Liver (tissue), 9 donors: ENCODE data around the gene ZNF649. TPM values are rescaled to one million over a fixed set of nuclear protein-coding genes. Genes with fewer than 3 reads are reported as not detected.

Source experiments
- DNase-seq: peaks from one replicate; pipeline ENCODE4 v3.0.0-alpha.2; 2017; ENCODE audit warnings: low spot score
- H3K27ac ChIP-seq, 2 donors: one replicate each; pipeline ENCODE4 v1.7.0; 2013; ENCODE audit warnings: inconsistent platforms in 2 of 2, low read length in 2 of 2, control low read depth in 1 of 2, low read depth in 1 of 2, mild to moderate bottlenecking in 1 of 2
- H3K27me3 ChIP-seq, 4 donors: one replicate each; pipeline versions ENCODE4 v1.6.1 to v1.7.0; 2013; ENCODE audit warnings: low read length in 3 of 4, inconsistent platforms in 1 of 4, mild to moderate bottlenecking in 1 of 4, moderate library complexity in 1 of 4; ENCODE audit not compliant: control insufficient read depth in 4 of 4, insufficient read depth in 4 of 4
- H3K36me3 ChIP-seq, 4 donors: one replicate each; pipeline versions ENCODE4 v1.6.1 to v1.7.0; 2013; ENCODE audit warnings: low read length in 3 of 4, mild to moderate bottlenecking in 3 of 4, low read depth in 1 of 4, moderate library complexity in 1 of 4; ENCODE audit not compliant: control insufficient read depth in 4 of 4, insufficient read depth in 3 of 4
- H3K4me1 ChIP-seq, 4 donors: one replicate each; pipeline versions ENCODE4 v1.6.1 to v1.7.0; 2013; ENCODE audit warnings: low read length in 3 of 4, mild to moderate bottlenecking in 3 of 4, moderate library complexity in 1 of 4; ENCODE audit not compliant: control insufficient read depth in 4 of 4, insufficient read depth in 4 of 4
- H3K4me3 ChIP-seq, 3 donors: one replicate each; pipeline versions ENCODE4 v1.6.1 to v1.7.0; 2013; ENCODE audit warnings: low read length in 3 of 3, control low read depth in 1 of 3, low read depth in 1 of 3, mild to moderate bottlenecking in 1 of 3
- H3K9ac ChIP-seq, 2 donors: one replicate each; pipeline ENCODE4 v1.7.0; 2013; ENCODE audit warnings: low read length in 2 of 2, mild to moderate bottlenecking in 2 of 2, moderate library complexity in 2 of 2, control low read depth in 1 of 2, low read depth in 1 of 2
- H3K9me3 ChIP-seq, 4 donors: one replicate each; pipeline versions ENCODE4 v1.6.1 to v1.7.0; 2013; ENCODE audit warnings: low read length in 3 of 4; ENCODE audit not compliant: control insufficient read depth in 4 of 4
- ATF3 ChIP-seq: IDR thresholded peaks from 2 replicates; pipeline ENCODE4 v1.6.1; 2016; ENCODE audit warnings: antibody characterized with exemption
- CTCF ChIP-seq: fragments of 150-350 bp; IDR thresholded peaks from 2 replicates; pipeline ENCODE4 v1.5.1; 2017; ENCODE audit warnings: improper control_type of control experiment, low read depth, low read length; ENCODE audit not compliant: missing input control
- EGR1 ChIP-seq, 2 donors: IDR thresholded peaks; 2 replicates each; pipeline ENCODE4 v1.6.1; 2016 to 2018; ENCODE audit warnings: antibody characterized with exemption in 2 of 2, low read depth in 2 of 2
- FOXA1 ChIP-seq: IDR thresholded peaks from 2 replicates; pipeline ENCODE4 v1.6.1; 2016; ENCODE audit warnings: antibody characterized with exemption
- GABPA ChIP-seq, 2 donors: IDR thresholded peaks in 1 of 2; conservative IDR thresholded peaks in 1 of 2; 2 replicates each; pipeline ENCODE4 v1.6.1; 2016; ENCODE audit warnings: antibody characterized with exemption in 2 of 2, mild to moderate bottlenecking in 1 of 2, moderate library complexity in 1 of 2
- HNF4A ChIP-seq, 2 donors: conservative IDR thresholded peaks; 2 replicates each; pipeline ENCODE4 v1.6.1; 2016; ENCODE audit warnings: antibody characterized with exemption in 2 of 2, mild to moderate bottlenecking in 2 of 2
- HNF4G ChIP-seq: IDR thresholded peaks from 2 replicates; pipeline ENCODE4 v1.6.1; 2016; ENCODE audit warnings: antibody characterized with exemption
- JUND ChIP-seq, 2 donors: IDR thresholded peaks; 2 replicates each; pipeline ENCODE4 v1.6.1; 2016; ENCODE audit warnings: antibody characterized with exemption in 2 of 2
- MAX ChIP-seq: IDR thresholded peaks from 2 replicates; pipeline ENCODE4 v1.6.1; 2016; ENCODE audit warnings: antibody characterized with exemption
- NR2F2 ChIP-seq: IDR thresholded peaks from 2 replicates; pipeline ENCODE4 v1.6.1; 2016; ENCODE audit warnings: antibody characterized with exemption
- RAD21 ChIP-seq, 2 donors: IDR thresholded peaks; 2 replicates each; pipeline ENCODE4 v1.6.1; 2016; ENCODE audit warnings: antibody characterized with exemption in 2 of 2, mild to moderate bottlenecking in 2 of 2
- REST ChIP-seq: IDR thresholded peaks from 2 replicates; pipeline ENCODE4 v1.6.1; 2016; ENCODE audit warnings: antibody characterized with exemption, mild to moderate bottlenecking
- RXRA ChIP-seq, 2 donors: IDR thresholded peaks; 2 replicates each; pipeline ENCODE4 v1.6.1; 2017 to 2018; ENCODE audit warnings: antibody characterized with exemption in 2 of 2, mild to moderate bottlenecking in 1 of 2
- SP1 ChIP-seq: IDR thresholded peaks from 2 replicates; pipeline ENCODE4 v1.6.1; 2018; ENCODE audit warnings: antibody characterized with exemption, mild to moderate bottlenecking
- YY1 ChIP-seq: IDR thresholded peaks from 2 replicates; pipeline ENCODE4 v1.6.1; 2016; ENCODE audit warnings: antibody characterized with exemption, mild to moderate bottlenecking
- ZBTB33 ChIP-seq: IDR thresholded peaks from 2 replicates; pipeline ENCODE4 v1.6.1; 2016; ENCODE audit warnings: antibody characterized with exemption
- WGBS: extraction: QIAGEN DNeasy Blood & Tissue Kit; methylation state at CpG from one replicate; pipeline ENCODE4 v1.1.7; 2013; 5-methylcytosine and 5-hydroxymethylcytosine counted together
- polyA plus RNA-seq, 2 donors: library from polyadenylated mRNA; stranded (reverse) in 1 of 2; unstranded in 1 of 2; fragments of 200-250 nt in 1 of 2; fragments of >200 nt in 1 of 2; fragmentation: Nextera tagmentation in 1 of 2; extraction: Ambion mirVana in 1 of 2; gene quantifications; one replicate each; pipeline versions ENCODE4 v1.2.1 to v1.2.3, GENCODE V29; 2013 to 2015
- total RNA-seq, 2 donors: library from RNA; depleted of rRNA; stranded (reverse); fragments of >200 nt; gene quantifications; one replicate each; pipeline ENCODE4 v1.2.3, GENCODE V29; 2014
- donor health status: healthy.
- donor health status: healthy.
- donor health status: healthy.
- donor health status: healthy.
- donor health status: healthy.

Gene ZNF649
- total RNA-seq (1 to 10 TPM; 4.2 to 5.0 TPM), polyA plus RNA-seq (1 to 10 TPM in 1 of 2 donors, under 1 TPM in 1; 0.83 to 1.9 TPM)

- Histone ChIP-seq H3K4me1 (peaks cover 2 to 9% (median 5%) of the 10 kb centered on the region in 4 donors), H3K27me3 (no peaks in the 10 kb centered on the region), H3K27ac (peak within 1 kb of the TSS; percentile 33 to 72), H3K36me3 (peaks cover 0 to 20% (median 14%) of the 10 kb centered on the region in 4 donors), H3K9ac (peak within 1 kb of the TSS; percentile 55 to 79), H3K9me3 (peaks cover 26 to 49% (median 31%) of the 10 kb centered on the region in 4 donors), H3K4me3 (peak within 1 kb of the TSS; percentile 85 to 91 (median 86))
- DNase-seq, result peak; percentile 80
- under 1% methylated on average over 43 of the region's 43 CpGs for WGBS
- TF ChIP-seq JUND (IDR thresholded peaks at IDR 0.05) (no peak), EGR1 (IDR thresholded peaks at IDR 0.05; ENCODE audit: low read depth in 2 of 2) (no peak), FOXA1 (no peak), GABPA (IDR thresholded peaks at IDR 0.05 in 1 of 2, conservative IDR thresholded peaks at IDR 0.05 in 1 of 2) (peak in 1 of 2 donors; percentile 72), YY1 (peak; percentile 100), ZBTB33 (peak; percentile 22), RXRA (IDR thresholded peaks at IDR 0.05) (peak in 1 of 2 donors; percentile 47), RAD21 (IDR thresholded peaks at IDR 0.05) (peak; percentile 36 to 38), HNF4G (no peak), HNF4A (conservative IDR thresholded peaks at IDR 0.05) (peak in 1 of 2 donors; percentile 20), NR2F2 (no peak), MAX (peak; percentile 67)
Measured at GRCh38 chr19:51904331-51905165, at the start of gene ZNF649. ZNF649 (minus strand) TSS chr19:51905017; CDS start chr19:51900107, 4,910 bp downstream.

- Histone ChIP-seq H3K4me1 (no peaks in the 10 kb centered on the region), H3K9ac (no peak overlapping the region), H3K27ac (no peak overlapping the region), H3K4me3 (peak overlapping the region in 2 of 3 donors; percentile 56 to 72), H3K27me3 (no peaks in the 10 kb centered on the region), H3K9me3 (peaks cover 39 to 81% (median 63%) of the 10 kb centered on the region in 4 donors), H3K36me3 (peaks cover 3 to 22% (median 14%) of the 10 kb centered on the region in 4 donors)
- WGBS, result 19% methylated on average over 25 of the region's 25 CpGs
- no peak for DNase-seq
- TF ChIP-seq MAX, result no peak
- TF ChIP-seq GABPA (IDR thresholded peaks at IDR 0.05 in 1 of 2, conservative IDR thresholded peaks at IDR 0.05 in 1 of 2), result no peak
- no peak for TF ChIP-seq ATF3
- TF ChIP-seq YY1, result no peak
Measured at GRCh38 chr19:51948975-51949374, 44.2 kb upstream of the ZNF649 start.

- Histone ChIP-seq H3K9me3 (peaks cover 51 to 97% (median 81%) of the 10 kb centered on the region in 4 donors), H3K4me1 (no peaks in the 10 kb centered on the region), H3K27me3 (no peaks in the 10 kb centered on the region), H3K36me3 (peaks cover 9 to 44% (median 38%) of the 10 kb centered on the region in 4 donors), H3K27ac (no peak overlapping the region), H3K9ac (no peak overlapping the region), H3K4me3 (peak overlapping the region in 1 of 3 donors; percentile 29)
- TF ChIP-seq FOXA1, result no peak
- TF ChIP-seq GABPA (IDR thresholded peaks at IDR 0.05 in 1 of 2, conservative IDR thresholded peaks at IDR 0.05 in 1 of 2), result no peak
- no peak for TF ChIP-seq RXRA (IDR thresholded peaks at IDR 0.05)
- TF ChIP-seq SP1, result no peak
- TF ChIP-seq CTCF, result no peak
- no peak for TF ChIP-seq REST
- no peak for TF ChIP-seq HNF4G
- TF ChIP-seq RAD21 (IDR thresholded peaks at IDR 0.05), result no peak
- no peak for TF ChIP-seq ATF3
- TF ChIP-seq NR2F2, result no peak
- TF ChIP-seq YY1, result no peak
- TF ChIP-seq JUND (IDR thresholded peaks at IDR 0.05), result no peak
- 95% methylated on average over 1 of the region's 1 CpG for WGBS
- no peak for DNase-seq
Measured at GRCh38 chr19:51946602-51947001, 41.8 kb upstream of the ZNF649 start.
